CD4-positive, CD25-positive, alpha-beta regulatory T cell (primary cell): ENCODE results near the gene STON2. TPM values are rescaled to one million over a fixed set of nuclear protein-coding genes. Genes with fewer than 3 reads are reported as not detected.
A peak's percentile ranks its signal among the peaks of the same experiment; 100 is the strongest.
"Not testable (repeated sequence)": the region's sequence is repeated elsewhere in the genome, so short reads cannot be mapped to it uniquely, and the experiment has no call there.

Source experiments
- ATAC-seq, 2 donors: fragments of 150-1000 bp; cut with Tn5 transposase; one replicate each; pipeline ENCODE4 v1.10.0; 2021; ENCODE audit warnings: low read depth in 2 of 2, moderate number of reproducible peaks in 2 of 2, moderate library complexity in 1 of 2
- DNase-seq, 3 donors: peaks; one replicate each; pipeline versions ENCODE4 v3.0.0 to v3.0.0-alpha.2; 2012 to 2022; ENCODE audit warnings: mixed read lengths in 1 of 3
- H3K27ac ChIP-seq: one replicate; pipeline ENCODE4 v1.7.0; 2013; ENCODE audit warnings: mild to moderate bottlenecking, low read length; ENCODE audit not compliant: insufficient read depth, poor library complexity, severe bottlenecking
- H3K27me3 ChIP-seq: one replicate; pipeline ENCODE4 v1.7.0; 2013; ENCODE audit warnings: low read length; ENCODE audit not compliant: control insufficient read depth, insufficient read depth
- H3K36me3 ChIP-seq: one replicate; pipeline ENCODE4 v1.7.0; 2013; ENCODE audit warnings: mild to moderate bottlenecking, low read length, moderate library complexity; ENCODE audit not compliant: control insufficient read depth, insufficient read depth
- H3K4me1 ChIP-seq: 2 replicates; pipeline ENCODE4 v1.7.0; 2013; ENCODE audit warnings: mild to moderate bottlenecking, low read length; ENCODE audit not compliant: insufficient read depth, control insufficient read depth, poor library complexity, severe bottlenecking
- H3K4me3 ChIP-seq: one replicate; pipeline ENCODE4 v1.7.0; 2013; ENCODE audit warnings: low read depth, mild to moderate bottlenecking, low read length, moderate library complexity
- H3K9me3 ChIP-seq, 2 experiments: 1 replicate in 1 of 2; 2 replicates in 1 of 2; pipeline ENCODE4 v1.7.0; 2013; ENCODE audit warnings: low read length in 2 of 2, mild to moderate bottlenecking in 1 of 2, moderate library complexity in 1 of 2; ENCODE audit not compliant: control insufficient read depth in 2 of 2
- H3K27ac Mint-ChIP-seq, 3 donors: one replicate each; pipeline ENCODE4 v1.8.0; 2020 to 2022; ENCODE audit warnings: mild to moderate bottlenecking in 3 of 3, mixed read lengths in 3 of 3, moderate library complexity in 2 of 3
- H3K27me3 Mint-ChIP-seq: one replicate; pipeline ENCODE4 v1.8.0; 2022; ENCODE audit warnings: mild to moderate bottlenecking, mixed read lengths
- H3K36me3 Mint-ChIP-seq: one replicate; pipeline ENCODE4 v1.8.0; 2020; ENCODE audit warnings: mixed read lengths
- H3K4me1 Mint-ChIP-seq, 4 donors: one replicate each; pipeline ENCODE4 v1.8.0; 2020 to 2022; ENCODE audit warnings: mixed read lengths in 4 of 4, mild to moderate bottlenecking in 1 of 4
- H3K4me3 Mint-ChIP-seq, 4 donors: one replicate each; pipeline ENCODE4 v1.8.0; 2020 to 2022; ENCODE audit warnings: mild to moderate bottlenecking in 4 of 4, mixed read lengths in 4 of 4, moderate library complexity in 3 of 4
- H3K9me3 Mint-ChIP-seq, 7 donors: one replicate each; pipeline ENCODE4 v1.8.0; 2020 to 2022; ENCODE audit warnings: mixed read lengths in 7 of 7, mild to moderate bottlenecking in 3 of 7, moderate library complexity in 2 of 7
- polyA plus RNA-seq, 4 donors: library from polyadenylated mRNA; unstranded; fragments of 300-500 nt; fragmentation: Illumina TruSeq; gene quantifications; one replicate each; pipeline ENCODE4 v1.2.3, GENCODE V29; 2021
- total RNA-seq: library from RNA; stranded (reverse); gene quantifications from one replicate; pipeline ENCODE4 v1.2.3, GENCODE V29; 2022

Gene STON2
- total and polyA plus RNA-seq, 5 donors from 2014 or later, result 4.4 TPM; not detected in 4

DNA sequence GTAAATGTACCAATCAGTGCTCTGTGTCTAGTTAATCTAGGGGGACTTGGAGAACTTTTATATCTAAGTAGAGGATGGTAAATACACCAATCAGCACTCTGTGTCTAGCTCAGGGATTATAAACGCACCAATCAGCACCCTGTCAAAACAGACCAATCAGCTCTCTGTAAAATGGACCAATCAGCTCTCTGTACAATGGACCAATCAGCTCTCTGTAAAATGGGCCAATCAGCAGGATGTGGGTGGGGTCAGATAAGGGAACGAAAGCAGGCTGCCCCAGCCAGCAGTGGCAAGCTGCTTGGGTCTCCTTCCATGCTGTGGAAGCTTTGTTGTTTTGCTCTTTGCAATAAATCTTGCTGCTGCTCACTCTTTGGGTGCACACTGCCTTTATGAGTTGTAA is 163.3 kb downstream of the STON2 start:
- not testable (repeated sequence) for H3K9me3 ChIP-seq, H3K4me3 ChIP-seq, H3K36me3 ChIP-seq, DNase-seq, H3K9me3 Mint-ChIP-seq, H3K4me1 ChIP-seq, ATAC-seq, H3K27ac Mint-ChIP-seq, H3K27me3 ChIP-seq, H3K27ac ChIP-seq, H3K4me3 Mint-ChIP-seq, H3K36me3 Mint-ChIP-seq, H3K4me1 Mint-ChIP-seq
- peaks cover 24% of the 10 kb centered on the region for H3K27me3 Mint-ChIP-seq

DNA sequence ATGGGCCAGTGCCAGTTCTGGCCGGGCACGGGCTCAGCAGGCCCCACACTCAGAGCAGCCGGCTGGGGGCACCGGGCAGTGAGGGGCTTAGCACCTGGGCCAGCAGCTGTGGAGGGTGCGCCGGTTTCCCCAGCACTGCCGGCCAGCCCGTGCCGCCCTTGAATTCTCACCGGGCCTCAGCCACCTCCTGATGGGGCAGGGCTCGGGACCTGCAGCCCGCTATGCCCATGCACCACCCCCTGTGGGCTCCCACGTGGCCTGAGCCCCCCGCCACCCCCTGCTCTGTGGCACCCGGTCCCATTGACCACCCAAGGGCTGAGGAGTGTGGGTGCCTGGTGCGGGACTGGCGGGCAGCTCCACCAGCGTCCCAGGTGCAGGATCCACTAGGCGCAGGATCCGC is 164.0 kb downstream of the STON2 start:
- Mint-ChIP-seq H3K27me3 (peaks cover 24% of the 10 kb centered on the region), H3K36me3 (no peaks in the 10 kb centered on the region), H3K4me1 (peaks cover 0 to 3% (median 0%) of the 10 kb centered on the region in 4 donors), H3K9me3 (peaks cover 0 to 2% (median 0%) of the 10 kb centered on the region in 7 donors), H3K27ac (no peak overlapping the region), H3K4me3 (no peak overlapping the region)
- H3K4me3 ChIP-seq, result no peak overlapping the region
- H3K27me3 ChIP-seq, result no peaks in the 10 kb centered on the region
- ATAC-seq (no peak), DNase-seq (no peak)
- no peaks in the 10 kb centered on the region for H3K4me1 ChIP-seq
- H3K36me3 ChIP-seq, result no peaks in the 10 kb centered on the region
- no peaks in the 10 kb centered on the region for H3K9me3 ChIP-seq
- no peak overlapping the region for H3K27ac ChIP-seq

- Histone ChIP-seq H3K27ac (no peak overlapping the region), H3K36me3 (no peaks in the 10 kb centered on the region), H3K4me3 (no peak overlapping the region), H3K27me3 (no peaks in the 10 kb centered on the region), H3K9me3 (no peaks in the 10 kb centered on the region), H3K4me1 (no peaks in the 10 kb centered on the region)
- peaks cover 16% of the 10 kb centered on the region for H3K27me3 Mint-ChIP-seq
- ATAC-seq (no peak), DNase-seq (no peak)
- H3K36me3 Mint-ChIP-seq, result no peaks in the 10 kb centered on the region
- no peak overlapping the region for H3K27ac Mint-ChIP-seq
- no peak overlapping the region for H3K4me3 Mint-ChIP-seq
- peaks cover 0 to 3% (median 0%) of the 10 kb centered on the region in 4 donors for H3K4me1 Mint-ChIP-seq
- H3K9me3 Mint-ChIP-seq, result peaks cover 0 to 2% (median 0%) of the 10 kb centered on the region in 7 donors
These were observed 165.0 kb downstream of the STON2 start for GRCh38 chr14:81235096-81235495.

GRCh38 chr14:81234278-81234677 is 165.8 kb downstream of the STON2 start:
- Mint-ChIP-seq H3K36me3 (no peaks in the 10 kb centered on the region), H3K27ac (no peak overlapping the region), H3K9me3 (peaks cover 0 to 2% (median 0%) of the 10 kb centered on the region in 7 donors), H3K27me3 (peaks cover 9% of the 10 kb centered on the region), H3K4me1 (peaks cover 0 to 3% (median 0%) of the 10 kb centered on the region in 4 donors), H3K4me3 (no peak overlapping the region)
- Histone ChIP-seq H3K4me1 (no peaks in the 10 kb centered on the region), H3K27me3 (no peaks in the 10 kb centered on the region), H3K27ac (no peak overlapping the region), H3K36me3 (no peaks in the 10 kb centered on the region), H3K9me3 (no peaks in the 10 kb centered on the region), H3K4me3 (no peak overlapping the region)
- DNase-seq (no peak), ATAC-seq (no peak)

- Mint-ChIP-seq H3K36me3 (no peaks in the 10 kb centered on the region), H3K9me3 (peaks cover 0 to 2% (median 0%) of the 10 kb centered on the region in 7 donors), H3K27me3 (peaks cover 9% of the 10 kb centered on the region), H3K4me1 (peaks cover 0 to 3% (median 0%) of the 10 kb centered on the region in 4 donors), H3K4me3 (no peak overlapping the region), H3K27ac (no peak overlapping the region)
- H3K4me1 ChIP-seq, result no peaks in the 10 kb centered on the region
- H3K9me3 ChIP-seq, result no peaks in the 10 kb centered on the region
- no peak overlapping the region for H3K27ac ChIP-seq
- DNase-seq (no peak), ATAC-seq (no peak)
- no peaks in the 10 kb centered on the region for H3K36me3 ChIP-seq
- no peaks in the 10 kb centered on the region for H3K27me3 ChIP-seq
- no peak overlapping the region for H3K4me3 ChIP-seq
These were observed 166.5 kb downstream of the STON2 start for GRCh38 chr14:81233615-81234014.

DNA sequence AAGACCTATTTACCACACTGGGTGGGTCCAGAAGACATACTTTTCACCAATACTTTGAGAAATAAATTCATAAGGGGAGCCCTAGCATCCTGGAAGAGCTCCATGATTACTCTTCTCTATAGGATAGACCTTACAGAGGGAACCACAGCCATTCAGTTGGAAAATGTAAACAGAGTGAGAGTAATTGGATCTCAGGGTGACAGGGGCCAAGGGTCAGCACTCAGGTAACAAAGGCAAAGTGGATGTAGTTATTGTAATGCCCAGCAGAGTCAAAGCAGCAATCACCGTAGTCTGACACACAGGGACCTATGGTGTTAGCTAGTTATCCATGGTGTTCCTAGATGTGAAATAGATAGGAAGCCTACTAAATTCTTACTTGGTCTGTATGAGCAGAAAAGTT is 168.6 kb downstream of the STON2 start:
- H3K4me3 Mint-ChIP-seq, result no peak overlapping the region
- DNase-seq, result no peak
- no peak overlapping the region for H3K4me3 ChIP-seq

DNA sequence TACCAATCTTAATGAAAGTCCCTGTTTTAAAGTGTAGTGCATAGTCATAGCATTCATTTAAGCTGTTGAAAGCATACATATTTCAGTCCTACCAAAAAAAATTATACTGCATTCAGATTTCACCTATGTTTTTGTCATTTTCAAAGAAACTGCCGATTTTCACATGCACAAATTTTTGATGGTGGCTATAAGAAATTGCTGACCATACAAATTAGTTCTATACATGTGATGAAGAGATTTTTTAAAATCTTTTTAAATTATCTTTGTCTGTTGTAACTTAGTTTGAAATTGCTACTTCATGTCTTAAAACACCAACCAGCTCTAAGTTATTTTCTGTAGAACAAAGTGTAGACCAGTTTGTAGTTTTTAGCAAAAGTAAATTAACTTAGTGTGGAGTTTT is 175.9 kb downstream of the STON2 start:
- no peak for ATAC-seq
- no peaks in the 10 kb centered on the region for H3K9me3 ChIP-seq
- Mint-ChIP-seq H3K4me3 (no peak overlapping the region), H3K27ac (no peak overlapping the region), H3K9me3 (peaks cover 0 to 4% (median 0%) of the 10 kb centered on the region in 7 donors), H3K27me3 (peaks cover 6% of the 10 kb centered on the region), H3K36me3 (no peaks in the 10 kb centered on the region), H3K4me1 (peaks cover 4 to 18% (median 7%) of the 10 kb centered on the region in 4 donors)
- DNase-seq, result no peak
- H3K4me1 ChIP-seq, result peaks cover 3% of the 10 kb centered on the region
- H3K4me3 ChIP-seq, result no peak overlapping the region
- H3K27ac ChIP-seq, result no peak overlapping the region
- no peaks in the 10 kb centered on the region for H3K27me3 ChIP-seq
- H3K36me3 ChIP-seq, result no peaks in the 10 kb centered on the region

More for the DNA sequence above, 168.6 kb downstream of the STON2 start:
- H3K36me3 Mint-ChIP-seq, result no peaks in the 10 kb centered on the region
- Histone ChIP-seq H3K27ac (no peak overlapping the region), H3K36me3 (no peaks in the 10 kb centered on the region), H3K4me1 (no peaks in the 10 kb centered on the region), H3K9me3 (no peaks in the 10 kb centered on the region), H3K27me3 (no peaks in the 10 kb centered on the region)
- peaks cover 0 to 3% (median 0%) of the 10 kb centered on the region in 4 donors for H3K4me1 Mint-ChIP-seq
- H3K27ac Mint-ChIP-seq, result peak overlapping the region in 1 of 3 donors; percentile 15
- ATAC-seq, result no peak
- H3K27me3 Mint-ChIP-seq, result peaks cover 5% of the 10 kb centered on the region
- H3K9me3 Mint-ChIP-seq, result peaks cover 0 to 2% (median 0%) of the 10 kb centered on the region in 7 donors

GRCh38 chr14:81223788-81224187 is 176.3 kb downstream of the STON2 start:
- DNase-seq, H3K36me3 Mint-ChIP-seq: not testable (repeated sequence)

More at GRCh38 chr14:81223788-81224187, 176.3 kb downstream of the STON2 start:
- Mint-ChIP-seq H3K4me3 (peak overlapping the region in 1 of 4 donors; percentile 22), H3K4me1 (peaks cover 4 to 21% (median 9%) of the 10 kb centered on the region in 4 donors)
- not testable (repeated sequence) for H3K9me3 Mint-ChIP-seq, H3K27me3 Mint-ChIP-seq, H3K27ac Mint-ChIP-seq, H3K4me1 ChIP-seq, H3K36me3 ChIP-seq, ATAC-seq, H3K9me3 ChIP-seq, H3K4me3 ChIP-seq, H3K27me3 ChIP-seq, H3K27ac ChIP-seq
